ENCODE data around the gene LY6G5C.
A peak's percentile ranks its signal among the peaks of the same experiment; 100 is the strongest.

The LY6G5C gene

GRCh38 chr6:31664790-31665500, 15.9 kb downstream of the LY6G5C start, which contains the start of gene GPANK1:
TSS of gene GPANK1 (minus strand) at chr6:31664997. CDS start at chr6:31664478, 519 bp downstream.
- DNase-seq (ENCODE audit: extremely low spot score, insufficient read length, low read depth) (peak; percentile 62), FAIRE-seq (peak; percentile 89)

- no peak for DNase-seq (ENCODE audit: extremely low spot score, insufficient read length, low read depth)
- no peak for FAIRE-seq
Measured at GRCh38 chr6:31663961-31664789, 16.7 kb downstream of the LY6G5C start.

- no peak for DNase-seq (ENCODE audit: extremely low spot score, insufficient read length, low read depth)
- FAIRE-seq: no peak
Measured at GRCh38 chr6:31663126-31663960, 17.5 kb downstream of the LY6G5C start.

- no peak for DNase-seq (ENCODE audit: extremely low spot score, insufficient read length, low read depth)
- no peak for FAIRE-seq
Measured at GRCh38 chr6:31662124-31662723, 18.6 kb downstream of the LY6G5C start.

- DNase-seq (ENCODE audit: extremely low spot score, insufficient read length, low read depth) (no peak), FAIRE-seq (peak; percentile 41)
Measured at GRCh38 chr6:31661262-31662123, 19.4 kb downstream of the LY6G5C start.

GRCh38 chr6:31660381-31661261, 20.2 kb downstream of the LY6G5C start, which contains the start of gene C6orf47:
TSS of gene C6orf47 (minus strand) at chr6:31660778. CDS start at chr6:31659947, 831 bp downstream.
- DNase-seq (ENCODE audit: extremely low spot score, insufficient read length, low read depth) (peak; percentile 58), FAIRE-seq (peak; percentile 73)

- DNase-seq (ENCODE audit: extremely low spot score, insufficient read length, low read depth) (no peak), FAIRE-seq (no peak)
Measured at GRCh38 chr6:31659649-31660380, 21.1 kb downstream of the LY6G5C start.

- DNase-seq (ENCODE audit: extremely low spot score, insufficient read length, low read depth) (no peak), FAIRE-seq (no peak)
Measured at GRCh38 chr6:31658983-31659648, 21.8 kb downstream of the LY6G5C start.

GRCh38 chr6:31658158-31658688, 22.6 kb downstream of the LY6G5C start:
- DNase-seq (ENCODE audit: extremely low spot score, insufficient read length, low read depth): no peak
- FAIRE-seq: no peak

GRCh38 chr6:31657406-31658157, 23.3 kb downstream of the LY6G5C start:
- no peak for FAIRE-seq

GRCh38 chr6:31655349-31656237, 25.3 kb downstream of the LY6G5C start, which contains the start of gene APOM:
TSS of gene APOM (plus strand) at chr6:31655894. CDS start at chr6:31655967, 73 bp downstream.
- FAIRE-seq: no peak
- no peak for DNase-seq (ENCODE audit: extremely low spot score, insufficient read length, low read depth)

More at GRCh38 chr6:31657406-31658157, 23.3 kb downstream of the LY6G5C start:
- no peak for DNase-seq (ENCODE audit: extremely low spot score, insufficient read length, low read depth)

- no peak for FAIRE-seq
- no peak for DNase-seq (ENCODE audit: extremely low spot score, insufficient read length, low read depth)
Measured at GRCh38 chr6:31654574-31655348, 26.1 kb downstream of the LY6G5C start.

GRCh38 chr6:31652925-31653724, 27.7 kb downstream of the LY6G5C start:
- FAIRE-seq: no peak
- peak; percentile 76 for DNase-seq (ENCODE audit: extremely low spot score, insufficient read length, low read depth)

All from GM18507 (cell line).